Fibroblast of the aortic adventitia (primary cell): ENCODE data around the gene TENT4B. TPM values are rescaled to one million over a fixed set of nuclear protein-coding genes. Genes with fewer than 3 reads are reported as not detected.
A peak's percentile ranks its signal among the peaks of the same experiment; 100 is the strongest.

Experiments
- DNase-seq: peaks from one replicate; pipeline ENCODE4 v3.0.0-alpha.2; 2010; ENCODE audit warnings: low read depth
- H3K4me3 ChIP-seq: 2 replicates; pipeline ENCODE4 v1.5.1; 2011; ENCODE audit warnings: low read depth, mild to moderate bottlenecking, control low read depth, low read length, moderate library complexity
- total RNA-seq: library from RNA; depleted of rRNA; stranded (reverse); fragments of >200 nt; gene quantifications from 2 replicates; pipeline ENCODE4 v1.2.3, GENCODE V29; 2012; ENCODE audit warnings: low replicate concordance
- TF ChIP-seq, protein P1 (sequence below): IDR thresholded peaks from 2 replicates; pipeline ENCODE4 v1.5.1; 2011; ENCODE audit warnings: mild to moderate bottlenecking, low read length, control low read depth, inconsistent platforms; ENCODE audit not compliant: insufficient read depth

The TENT4B gene
- total RNA-seq, 1 donor: 9.7 TPM

- H3K4me3 ChIP-seq: peak overlapping the region; percentile 83
- no peak for DNase-seq
- TF ChIP-seq, protein P1, sequence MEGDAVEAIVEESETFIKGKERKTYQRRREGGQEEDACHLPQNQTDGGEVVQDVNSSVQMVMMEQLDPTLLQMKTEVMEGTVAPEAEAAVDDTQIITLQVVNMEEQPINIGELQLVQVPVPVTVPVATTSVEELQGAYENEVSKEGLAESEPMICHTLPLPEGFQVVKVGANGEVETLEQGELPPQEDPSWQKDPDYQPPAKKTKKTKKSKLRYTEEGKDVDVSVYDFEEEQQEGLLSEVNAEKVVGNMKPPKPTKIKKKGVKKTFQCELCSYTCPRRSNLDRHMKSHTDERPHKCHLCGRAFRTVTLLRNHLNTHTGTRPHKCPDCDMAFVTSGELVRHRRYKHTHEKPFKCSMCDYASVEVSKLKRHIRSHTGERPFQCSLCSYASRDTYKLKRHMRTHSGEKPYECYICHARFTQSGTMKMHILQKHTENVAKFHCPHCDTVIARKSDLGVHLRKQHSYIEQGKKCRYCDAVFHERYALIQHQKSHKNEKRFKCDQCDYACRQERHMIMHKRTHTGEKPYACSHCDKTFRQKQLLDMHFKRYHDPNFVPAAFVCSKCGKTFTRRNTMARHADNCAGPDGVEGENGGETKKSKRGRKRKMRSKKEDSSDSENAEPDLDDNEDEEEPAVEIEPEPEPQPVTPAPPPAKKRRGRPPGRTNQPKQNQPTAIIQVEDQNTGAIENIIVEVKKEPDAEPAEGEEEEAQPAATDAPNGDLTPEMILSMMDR: no peak
Observed at GRCh38 chr16:50153596-50154419, 702 bp downstream of the TENT4B start.

DNA sequence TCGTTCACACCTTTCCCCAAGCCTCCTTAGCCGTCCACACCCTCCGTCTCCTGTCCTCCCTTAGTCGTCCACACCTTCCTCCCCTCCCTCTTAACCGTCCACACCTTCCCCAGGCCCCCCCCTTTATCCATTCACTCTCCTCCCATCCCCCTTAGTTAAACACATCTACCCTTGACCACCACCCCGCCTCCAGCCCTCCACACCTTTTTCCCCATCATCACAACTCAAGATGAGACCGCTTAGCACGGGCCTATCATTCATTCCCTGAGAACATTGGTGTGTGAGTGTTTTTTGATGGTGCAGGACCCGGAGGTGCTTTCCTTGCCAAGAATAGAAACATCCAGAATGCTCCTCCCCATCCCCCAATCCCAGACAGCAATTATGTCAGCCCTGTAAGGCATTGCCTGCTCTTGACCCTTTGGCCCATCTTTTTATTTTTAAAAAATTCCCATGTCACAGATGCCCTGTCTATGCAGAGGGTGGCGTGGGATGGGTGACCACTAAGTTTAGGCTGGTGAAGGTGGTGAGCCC lies 1.4 kb downstream of the TENT4B start:
- TF ChIP-seq, protein P1: no peak
- no peak for DNase-seq
- H3K4me3 ChIP-seq: peak overlapping the region; percentile 83

- TF ChIP-seq, protein P1: no peak
- H3K4me3 ChIP-seq: peak overlapping the region; percentile 83
Observed at GRCh38 chr16:50155925-50156324, 2.8 kb downstream of the TENT4B start.

DNA sequence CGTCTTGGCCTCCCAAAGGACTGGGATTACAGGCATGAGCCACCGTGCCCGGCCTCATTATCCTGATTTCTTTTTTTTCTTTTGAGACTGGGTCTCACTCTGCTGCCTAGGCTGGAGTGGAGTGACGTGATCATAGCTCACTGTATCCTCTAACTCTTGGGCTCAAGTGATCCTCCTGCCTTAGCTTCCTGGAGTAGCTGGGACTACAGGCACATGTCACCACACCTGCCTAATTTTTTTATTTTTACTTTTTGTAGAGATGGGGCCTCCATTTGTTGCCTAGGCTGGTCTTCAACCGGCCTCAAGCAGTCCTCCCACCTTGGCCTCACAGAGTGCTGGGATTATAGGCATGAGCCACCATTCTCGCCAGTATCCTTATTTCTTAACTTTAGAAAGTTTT lies 3.5 kb downstream of the TENT4B start:
- DNase-seq: no peak
- TF ChIP-seq, protein P1: no peak
- no peak overlapping the region for H3K4me3 ChIP-seq

More at GRCh38 chr16:50155925-50156324, 2.8 kb downstream of the TENT4B start:
- no peak for DNase-seq

DNA sequence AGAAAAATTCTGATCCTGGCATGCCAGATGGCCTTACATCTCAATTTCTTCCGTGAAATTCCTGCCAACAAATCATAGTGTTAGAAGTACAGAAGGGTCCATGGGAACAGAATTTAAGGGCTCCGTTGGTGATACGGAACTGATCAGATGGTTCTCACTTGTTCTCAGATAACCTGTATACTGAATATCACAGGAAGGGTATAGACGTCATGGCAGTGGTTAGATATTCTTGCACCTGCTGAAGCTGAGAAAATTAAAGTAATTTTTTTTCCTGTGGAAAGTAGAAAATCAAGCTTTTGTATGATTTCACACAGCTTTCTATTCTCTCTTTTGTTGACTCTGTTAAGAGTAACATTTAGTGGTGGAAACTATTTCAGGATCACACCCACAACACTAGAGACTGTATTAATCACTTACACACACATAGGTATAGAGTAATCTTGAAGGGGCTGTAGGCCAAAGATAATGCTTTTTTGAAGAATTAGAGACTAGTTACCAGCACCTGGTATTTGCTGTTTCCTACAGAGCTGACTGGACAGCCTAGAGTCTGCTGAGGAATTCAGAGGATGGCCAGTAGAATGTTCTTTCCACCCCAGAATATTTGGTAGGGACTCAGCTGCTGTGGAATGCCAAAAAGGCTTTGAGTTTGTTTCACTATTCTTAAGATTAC lies 7.5 kb downstream of the TENT4B start:
- TF ChIP-seq, protein P1: no peak
- DNase-seq: peak; percentile 72
- no peak overlapping the region for H3K4me3 ChIP-seq

DNA sequence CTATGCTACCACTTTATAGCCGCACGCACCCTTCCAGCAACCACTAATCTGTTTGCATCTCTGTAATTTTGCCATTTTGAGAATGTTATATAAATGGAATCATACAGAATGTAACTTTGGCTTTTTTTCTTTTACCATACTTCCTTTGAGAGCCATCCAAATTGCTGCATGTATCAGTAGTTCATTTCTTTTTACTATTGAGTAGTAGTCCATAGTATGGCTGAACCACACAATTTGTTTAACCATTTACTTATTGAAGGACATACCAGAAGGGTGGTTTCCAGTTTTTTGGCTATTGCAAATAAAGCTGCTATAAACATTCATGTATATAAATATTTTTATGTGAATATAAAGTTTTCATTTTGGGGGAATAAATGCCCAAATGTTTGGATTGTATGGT lies 8.8 kb downstream of the TENT4B start:
- no peak for DNase-seq
- TF ChIP-seq, protein P1: no peak
- no peak overlapping the region for H3K4me3 ChIP-seq
